Activated CD4-positive, alpha-beta T cell treated with anti-CD3 and anti-CD28 coated beads, Interleukin-2, amount 50 U/mL, for 4 hours (primary cell): ENCODE measurements around the gene BCL2L11.

ENCODE experiments used
- DNase-seq, 2 experiments: peaks; one replicate each; pipeline ENCODE4 v3.0.0-alpha.2; 2020

Gene BCL2L11

DNA sequence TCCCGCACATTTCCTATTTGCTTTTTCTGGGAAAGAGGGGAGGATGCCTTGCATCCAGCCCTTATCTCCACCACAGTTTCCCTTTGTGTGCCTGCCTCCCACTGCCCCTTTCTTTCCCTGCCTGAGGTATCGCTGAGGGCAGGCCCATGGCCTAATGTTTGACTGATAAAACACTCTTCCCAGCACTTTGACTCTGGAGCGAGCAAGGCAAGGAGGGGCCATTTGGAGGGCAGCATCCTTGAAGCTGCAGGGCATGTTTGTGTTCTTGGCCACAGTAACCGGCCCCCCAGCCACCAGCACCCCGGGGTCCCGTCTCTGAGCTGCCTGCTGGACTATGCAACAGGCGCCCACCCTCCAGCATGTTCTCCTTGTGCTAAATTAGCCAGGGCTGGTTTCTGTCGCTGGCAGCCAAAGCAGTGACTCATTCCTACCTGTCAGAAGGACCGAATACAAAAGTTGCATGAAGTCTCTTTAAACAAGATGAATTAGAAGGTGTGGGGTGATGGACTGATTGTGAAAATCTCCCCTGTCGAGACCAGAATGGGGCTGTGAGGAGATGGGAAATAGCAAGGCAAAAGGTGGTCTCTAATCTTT is 50.7 kb downstream of the BCL2L11 start:
- no peak for DNase-seq

DNA sequence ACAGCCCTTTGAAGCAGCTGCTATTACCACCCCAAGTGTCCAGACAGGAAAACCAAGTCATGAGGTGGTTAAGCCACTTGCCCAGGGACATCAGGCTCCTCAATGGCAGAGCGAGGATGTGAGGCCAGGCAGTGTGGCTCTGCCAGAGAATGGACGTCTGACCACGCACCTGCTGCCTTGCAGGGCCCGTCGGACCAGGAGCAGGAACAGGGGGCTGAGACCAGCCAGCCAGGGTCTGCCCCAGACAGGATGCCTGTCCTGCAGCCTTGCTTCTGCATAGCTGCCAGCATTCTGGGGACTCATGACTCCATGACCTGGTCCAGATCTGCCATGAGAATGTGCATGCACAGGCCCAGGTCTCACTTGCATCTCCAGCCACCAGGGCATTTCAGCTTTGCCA is 52.0 kb downstream of the BCL2L11 start:
- no peak for DNase-seq

DNA sequence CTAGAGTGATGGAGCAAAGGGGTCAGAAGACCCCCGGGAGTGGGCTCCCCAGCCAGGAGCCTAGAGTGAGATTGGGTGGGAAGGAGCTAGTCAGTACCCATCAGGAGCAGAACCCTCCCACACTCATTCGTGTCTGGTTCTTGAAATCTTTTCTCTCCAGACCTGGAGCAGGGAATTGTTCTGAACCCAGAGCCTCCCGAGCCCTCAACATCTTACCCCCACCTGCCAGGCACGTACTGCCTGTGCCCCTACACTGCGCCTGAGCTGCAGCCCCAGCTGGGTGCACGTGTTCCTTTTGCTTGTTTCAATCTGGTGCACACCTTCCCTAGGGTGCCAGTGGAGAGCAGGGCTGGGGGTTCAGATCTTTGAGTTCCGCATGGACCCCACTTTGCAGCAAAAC is 52.6 kb downstream of the BCL2L11 start:
- DNase-seq = no peak

DNA sequence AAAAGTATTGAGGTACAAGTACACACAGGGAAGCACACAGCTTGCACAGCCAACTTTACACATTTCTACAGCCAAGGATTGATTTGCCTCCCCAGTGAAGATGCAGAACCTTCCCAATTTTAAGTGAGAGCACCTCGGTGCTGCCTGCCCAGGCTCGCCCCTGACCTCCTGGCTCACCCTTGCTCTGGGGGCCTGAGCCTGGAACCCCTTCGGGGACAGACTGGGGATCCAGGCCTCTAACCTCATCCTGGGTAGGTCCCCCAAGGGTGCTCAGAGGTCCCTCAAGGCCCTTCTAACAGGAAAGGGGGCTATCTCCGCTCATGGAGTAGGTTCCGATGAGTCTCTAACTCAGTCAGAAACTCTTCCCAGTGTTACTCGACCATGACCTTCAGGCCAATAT is 53.1 kb downstream of the BCL2L11 start:
- DNase-seq = no peak

DNA sequence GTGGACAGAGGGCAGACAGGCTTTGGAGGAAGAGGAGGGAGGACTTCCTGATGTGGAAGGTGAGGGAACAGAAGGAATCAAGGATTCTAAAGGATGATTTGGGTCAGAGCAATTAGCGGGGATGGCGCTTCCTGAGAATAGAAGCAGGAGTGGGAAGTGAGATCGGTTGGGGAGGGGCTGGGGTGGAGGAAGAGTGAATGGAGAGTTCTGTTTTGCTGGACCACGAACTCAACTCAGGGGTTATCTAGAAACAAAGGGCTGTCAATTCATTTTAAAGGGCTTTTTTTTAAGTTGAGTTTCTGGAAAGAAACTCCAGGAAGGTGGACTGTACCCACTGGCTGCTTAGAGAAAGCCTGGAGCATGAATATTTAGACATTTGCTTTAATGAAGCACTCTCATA is 54.9 kb downstream of the BCL2L11 start:
- no peak for DNase-seq

GRCh38 chr2:111176388-111176787 is 55.7 kb downstream of the BCL2L11 start:
- DNase-seq = no peak

DNA sequence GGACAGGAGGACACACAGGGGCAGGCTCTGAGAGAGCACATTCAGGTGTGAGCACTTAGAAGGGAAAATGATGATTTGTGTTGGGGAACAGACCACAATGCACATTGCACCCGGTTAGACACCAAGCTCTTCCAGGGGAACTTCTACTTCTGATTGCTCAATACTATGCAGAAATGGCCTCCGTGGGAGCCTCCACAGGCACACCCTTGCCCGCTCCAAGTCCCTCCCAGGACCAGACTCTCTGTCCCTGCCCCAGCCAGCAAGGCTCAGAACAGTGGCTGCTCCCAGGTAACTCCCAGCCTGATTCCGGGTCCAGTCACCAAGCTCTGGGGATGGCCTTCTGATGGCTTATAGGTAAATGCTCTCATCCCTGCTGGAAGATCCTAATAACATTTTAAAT is 56.2 kb downstream of the BCL2L11 start:
- DNase-seq = no peak

DNA sequence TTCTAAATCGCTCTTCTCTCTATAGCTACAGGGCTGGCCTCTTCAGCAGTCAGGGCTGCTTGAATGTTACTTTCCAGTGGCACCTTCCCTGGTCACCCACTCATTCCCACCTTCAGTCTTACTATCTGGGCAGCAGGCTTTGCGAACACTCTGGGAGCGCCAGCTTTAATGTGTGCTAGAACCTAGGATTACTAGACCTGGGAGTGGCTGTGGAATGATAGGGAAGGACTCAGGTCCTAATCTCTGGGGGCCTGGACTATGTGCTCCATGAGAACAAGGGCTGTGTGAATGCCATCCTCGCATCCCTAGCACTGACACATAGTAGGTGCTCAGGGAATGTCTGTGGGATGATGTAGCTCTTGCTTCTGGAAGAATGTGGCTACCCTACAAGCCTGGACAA is 57.6 kb downstream of the BCL2L11 start:
- DNase-seq = no peak

- DNase-seq = no peak
Observed at GRCh38 chr2:111178730-111179405, 58.2 kb downstream of the BCL2L11 start.

DNA sequence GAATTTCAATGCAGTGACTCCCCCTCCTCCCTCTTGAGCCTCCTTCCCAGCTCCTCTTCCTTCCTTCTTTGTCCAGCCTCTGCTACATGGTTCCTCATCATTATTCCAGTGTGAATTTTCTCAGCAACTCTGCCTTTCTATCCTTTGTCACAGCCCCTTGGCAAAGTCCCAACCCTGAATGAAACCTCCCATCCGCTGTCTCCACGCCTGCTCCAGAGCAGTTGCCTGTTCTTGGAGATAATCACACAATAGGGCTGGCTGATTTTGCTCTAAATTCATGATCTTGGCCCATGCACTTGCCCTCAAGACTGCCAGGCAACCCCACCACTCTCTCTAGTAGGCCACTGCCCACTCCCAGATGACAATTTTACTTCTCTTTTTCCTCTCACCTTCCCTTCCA is 61.4 kb downstream of the BCL2L11 start:
- DNase-seq = no peak

GRCh38 chr2:111182740-111183139 is 62.0 kb downstream of the BCL2L11 start:
- no peak for DNase-seq

- no peak for DNase-seq
Observed at GRCh38 chr2:111184725-111185310, 64.1 kb downstream of the BCL2L11 start.

DNA sequence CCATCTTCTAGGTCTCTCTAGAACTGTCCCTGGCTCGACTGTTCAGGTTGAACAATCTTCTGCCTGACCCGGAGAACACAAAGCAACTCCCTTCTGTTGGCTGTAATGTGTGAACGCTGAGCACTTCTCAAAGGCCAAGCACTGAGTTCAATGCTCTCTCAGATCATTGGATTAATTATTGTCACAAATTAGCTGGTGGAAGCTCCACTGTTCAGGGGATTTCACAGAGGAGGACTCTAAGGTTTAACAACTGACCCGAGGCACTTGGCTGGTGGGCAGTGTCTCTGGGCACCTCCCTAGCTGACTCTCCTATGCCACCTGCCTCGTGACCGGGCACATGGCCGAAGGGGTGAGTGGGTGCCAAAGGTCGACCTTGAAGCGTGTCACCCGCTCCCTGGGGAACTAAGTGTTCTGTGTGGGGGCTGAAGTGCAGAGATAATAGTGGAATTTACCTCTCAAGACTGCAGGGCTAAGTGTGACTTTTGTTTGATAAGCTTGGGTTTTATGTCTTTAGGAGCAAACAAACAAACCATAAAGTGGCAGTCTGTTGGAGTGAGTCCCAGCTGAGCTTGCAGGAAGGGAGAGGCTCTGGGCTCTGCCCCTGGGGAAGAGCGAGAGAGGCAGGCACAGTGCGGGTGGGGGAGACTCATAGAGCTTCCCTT is 64.8 kb downstream of the BCL2L11 start:
- no peak for DNase-seq

- no peak for DNase-seq
Observed at GRCh38 chr2:111186121-111186715, 65.5 kb downstream of the BCL2L11 start.

GRCh38 chr2:111186933-111187332 is 66.2 kb downstream of the BCL2L11 start:
- DNase-seq = no peak

- DNase-seq = no peak
Observed at GRCh38 chr2:111188681-111189080, 68.0 kb downstream of the BCL2L11 start.

DNA sequence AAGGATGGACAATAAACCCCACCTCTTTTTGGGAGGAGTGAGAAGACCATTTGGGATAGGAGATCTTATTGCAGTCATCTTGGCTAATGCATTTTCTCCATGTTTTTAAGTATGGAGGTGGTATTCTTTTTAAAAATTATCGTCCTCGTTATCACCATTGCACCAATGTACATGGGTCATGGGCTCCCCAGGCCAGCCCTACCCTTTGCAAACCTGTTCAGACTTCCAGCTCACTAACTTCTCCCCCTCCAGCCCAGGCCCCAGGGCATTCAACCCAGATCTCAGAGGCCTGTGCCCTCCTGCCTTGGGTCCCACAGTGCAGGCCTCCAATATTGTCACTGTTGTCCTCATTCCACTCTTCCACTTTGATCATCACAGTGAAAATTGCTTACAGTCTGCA is 68.4 kb downstream of the BCL2L11 start:
- DNase-seq = no peak

DNA sequence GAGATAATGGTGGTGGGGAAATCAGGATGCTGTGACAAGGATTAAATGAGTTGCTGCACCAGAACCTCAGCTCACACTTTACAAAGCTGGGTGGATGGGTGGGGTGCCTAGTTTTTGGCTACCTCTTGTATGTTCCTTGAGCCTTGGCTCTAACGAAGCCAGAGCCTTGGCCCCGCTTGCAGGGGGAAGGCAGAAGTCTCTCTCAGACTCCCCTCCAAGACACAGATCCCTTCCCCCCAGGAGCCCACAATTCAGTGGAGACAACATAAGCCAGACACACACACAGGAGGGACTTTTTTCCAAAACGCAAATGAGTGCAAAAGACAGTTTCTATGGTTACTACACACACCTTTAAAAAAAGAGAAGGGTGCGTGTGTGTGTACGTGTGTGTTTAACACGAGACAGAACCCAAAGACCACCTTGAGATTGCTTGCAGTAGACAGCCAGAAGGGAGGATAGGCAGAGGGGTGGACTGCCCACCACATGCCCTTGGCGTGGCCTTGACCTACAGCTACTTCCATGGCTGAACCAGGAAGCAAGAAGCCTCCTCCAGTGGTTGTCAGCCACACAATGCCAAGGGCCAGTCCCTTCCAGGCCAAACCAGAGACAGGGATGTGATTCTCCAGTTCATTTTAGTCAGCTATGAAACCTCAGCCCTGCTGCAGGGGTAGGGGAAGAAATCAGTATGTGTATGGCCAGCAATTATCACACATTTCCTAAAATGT is 70.3 kb downstream of the BCL2L11 start:
- no peak for DNase-seq

- no peak for DNase-seq
Observed at GRCh38 chr2:111191877-111192276, 71.2 kb downstream of the BCL2L11 start.

DNA sequence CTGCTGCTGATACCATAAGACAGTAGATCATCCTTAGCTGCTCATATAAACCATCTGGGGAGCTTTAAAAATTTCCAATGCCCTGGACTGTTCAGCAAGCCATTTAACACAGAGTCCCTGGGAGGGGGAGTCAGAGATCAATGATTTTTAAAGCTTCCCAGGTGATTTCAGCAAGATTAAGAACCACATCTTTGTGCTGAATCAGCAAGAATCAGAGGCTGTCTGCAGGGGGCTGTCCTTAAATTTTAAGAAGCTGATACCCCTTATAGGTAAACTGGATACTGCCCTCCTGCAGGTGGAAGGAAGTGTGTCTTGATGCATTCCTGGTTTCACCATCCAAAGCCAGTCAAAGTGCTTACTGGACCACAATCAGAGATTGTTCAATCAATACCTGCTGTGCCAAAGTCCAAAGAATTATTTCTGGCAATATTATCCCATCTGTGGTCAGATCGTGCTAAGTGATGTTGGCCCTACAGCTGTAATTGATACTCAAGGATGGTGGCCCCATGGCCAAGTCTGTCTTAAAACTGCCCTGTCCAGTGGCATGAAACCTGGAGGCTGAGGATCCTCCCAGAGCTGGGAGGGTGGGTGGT is 72.2 kb downstream of the BCL2L11 start:
- no peak for DNase-seq

DNA sequence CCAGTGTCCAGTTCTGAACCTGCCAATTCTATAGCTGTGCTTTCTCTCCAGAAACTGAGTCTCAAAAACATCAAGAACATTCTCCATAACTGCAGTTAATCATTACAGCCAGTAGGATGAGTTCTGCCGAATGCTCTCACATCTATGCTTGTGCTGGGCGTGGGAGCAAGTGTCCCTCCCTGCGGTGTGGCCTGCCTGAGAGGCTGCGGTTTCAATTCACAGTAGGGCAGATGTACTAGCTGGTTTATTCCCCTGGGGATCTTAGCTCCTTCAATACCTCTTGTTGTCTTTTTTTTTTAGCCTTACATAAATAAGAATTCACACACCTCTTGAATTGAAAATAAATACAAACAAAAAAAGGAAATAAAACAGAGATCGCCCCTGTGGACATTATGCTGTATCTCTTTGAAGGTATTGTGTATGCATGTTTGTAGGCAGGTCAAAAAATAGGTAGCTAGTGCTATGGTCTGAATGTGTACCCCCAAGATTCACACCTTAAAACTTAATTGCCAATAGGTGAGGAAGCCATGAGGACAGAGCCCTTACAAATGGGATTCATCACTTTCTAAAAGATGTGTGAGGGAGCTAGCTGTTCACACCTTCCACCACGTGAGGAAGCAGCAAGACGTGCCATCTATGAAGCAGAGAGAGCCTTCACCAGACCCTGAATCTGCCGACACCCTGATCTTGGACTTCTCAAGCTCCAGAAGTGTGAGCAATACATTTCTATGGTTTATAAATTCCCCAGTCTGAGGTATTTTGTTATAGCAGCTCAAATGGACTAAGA is 74.3 kb downstream of the BCL2L11 start:
- no peak for DNase-seq

DNA sequence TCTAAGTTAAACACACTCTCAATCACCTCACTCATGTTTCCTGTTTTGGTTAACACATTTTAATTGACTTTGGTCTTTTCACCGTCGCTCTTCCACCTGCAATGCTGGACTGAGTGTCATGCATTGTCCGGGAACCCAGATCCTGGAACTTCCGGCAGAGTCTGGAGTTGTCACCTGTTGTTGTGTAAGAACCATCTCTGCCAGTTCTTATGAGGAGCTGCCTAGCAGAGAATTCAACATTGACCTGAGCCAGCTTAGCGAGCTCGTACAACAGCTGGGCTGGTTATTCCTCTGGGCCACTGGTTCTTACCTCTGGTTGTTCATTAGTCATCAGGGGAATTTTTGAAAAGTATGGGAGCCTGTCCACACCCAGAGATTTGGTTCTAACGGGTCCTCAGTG is 75.7 kb downstream of the BCL2L11 start:
- no peak for DNase-seq
